HPDE6-E6E7 (cell line): ENCODE measurements around the gene TLN1.
A peak's percentile ranks its signal among the peaks of the same experiment; 100 is the strongest.

Experiments used
- DNase-seq: peaks from one replicate; pipeline ENCODE4 v3.0.0; 2011; ENCODE audit warnings: missing footprints; ENCODE audit errors: extremely low spot score

Gene TLN1

GRCh38 chr9:35684921-35685320 is 47.1 kb downstream of the TLN1 start:
- DNase-seq, result no peak

GRCh38 chr9:35683323-35683722 is 48.7 kb downstream of the TLN1 start:
- no peak for DNase-seq

GRCh38 chr9:35682520-35683315 is 49.3 kb downstream of the TLN1 start:
- DNase-seq, result no peak

- no peak for DNase-seq
Observed at GRCh38 chr9:35682051-35682450, 49.9 kb downstream of the TLN1 start.

GRCh38 chr9:35681341-35682002 is 50.5 kb downstream of the TLN1 start:
- DNase-seq, result no peak

GRCh38 chr9:35680331-35681105 is 51.5 kb downstream of the TLN1 start:
- no peak for DNase-seq

- DNase-seq, result no peak
Observed at GRCh38 chr9:35679766-35680330, 52.1 kb downstream of the TLN1 start.

GRCh38 chr9:35679091-35679490 is 52.9 kb downstream of the TLN1 start:
- DNase-seq, result no peak

GRCh38 chr9:35675732-35676392 is 56.1 kb downstream of the TLN1 start:
- DNase-seq, result no peak

- no peak for DNase-seq
Observed at GRCh38 chr9:35675204-35675603, 56.8 kb downstream of the TLN1 start.

GRCh38 chr9:35674025-35674361 is 58.0 kb downstream of the TLN1 start:
- DNase-seq, result no peak

GRCh38 chr9:35673132-35674024 is 58.6 kb downstream of the TLN1 start, which contains the start of gene CA9:
CA9 (plus strand) TSS chr9:35673928; CDS start chr9:35673960, 32 bp downstream.
- peak; percentile 54 for DNase-seq

GRCh38 chr9:35669331-35670145 is 62.5 kb downstream of the TLN1 start:
- DNase-seq, result peak; percentile 78

- no peak for DNase-seq
Observed at GRCh38 chr9:35667939-35668338, 64.1 kb downstream of the TLN1 start.

GRCh38 chr9:35666549-35666948 is 65.4 kb downstream of the TLN1 start:
- DNase-seq, result no peak

GRCh38 chr9:35666045-35666444 is 66.0 kb downstream of the TLN1 start:
- no peak for DNase-seq

GRCh38 chr9:35665471-35665818 is 66.5 kb downstream of the TLN1 start:
- DNase-seq, result no peak

GRCh38 chr9:35664531-35665470 is 67.2 kb downstream of the TLN1 start, which contains the start of gene ARHGEF39:
ARHGEF39 (minus strand) TSS chr9:35665195; CDS start chr9:35665169, 26 bp downstream.
- peak; percentile 84 for DNase-seq

- no peak for DNase-seq
Observed at GRCh38 chr9:35662437-35662836, 69.6 kb downstream of the TLN1 start.
